Ishikawa (cell line): ENCODE results near the gene CEP250.

Experiments
- CEBPB ChIP-seq: IDR thresholded peaks from 2 replicates; pipeline ENCODE4 v1.6.1; 2012
- CREB1 ChIP-seq: IDR thresholded peaks from 2 replicates; pipeline ENCODE4 v1.6.1; 2012; ENCODE audit warnings: low read depth
- EGR1 ChIP-seq: IDR thresholded peaks from 2 replicates; pipeline ENCODE4 v1.6.1; 2012
- EP300 ChIP-seq: IDR thresholded peaks from 2 replicates; pipeline ENCODE4 v1.6.1; 2012; ENCODE audit warnings: borderline replicate concordance
- FOXM1 ChIP-seq: IDR thresholded peaks from 2 replicates; pipeline ENCODE4 v1.6.1; 2012; ENCODE audit warnings: low read depth, borderline replicate concordance
- NFIC ChIP-seq: IDR thresholded peaks from 2 replicates; pipeline ENCODE4 v1.6.1; 2012
- RAD21 ChIP-seq: IDR thresholded peaks from 2 replicates; pipeline ENCODE4 v1.6.1; 2012; ENCODE audit warnings: low read depth
- TAF1 ChIP-seq: IDR thresholded peaks from 2 replicates; pipeline ENCODE4 v1.6.1; 2012; ENCODE audit warnings: low read depth, mild to moderate bottlenecking
- TCF12 ChIP-seq: IDR thresholded peaks from 2 replicates; pipeline ENCODE4 v1.6.1; 2012; ENCODE audit warnings: low read depth
- TEAD4 ChIP-seq: IDR thresholded peaks from 2 replicates; pipeline ENCODE4 v1.6.1; 2012
- USF1 ChIP-seq: IDR thresholded peaks from 2 replicates; pipeline ENCODE4 v1.6.1; 2012
- YY1 ChIP-seq: IDR thresholded peaks from 2 replicates; pipeline ENCODE4 v1.6.1; 2012; ENCODE audit warnings: low read depth
- ZBTB7A ChIP-seq: IDR thresholded peaks from 2 replicates; pipeline ENCODE4 v1.6.1; 2012; ENCODE audit warnings: low read depth
- TF ChIP-seq, protein P1 (sequence below): IDR thresholded peaks from 2 replicates; pipeline ENCODE4 v1.6.1; 2012
- TF ChIP-seq, protein P2 (sequence below): IDR thresholded peaks from 2 replicates; pipeline ENCODE4 v1.6.1; 2012; ENCODE audit warnings: low read depth, mild to moderate bottlenecking

The CEP250 gene

GRCh38 chr20:35555951-35556645, 100.7 kb downstream of the CEP250 start:
- no peak for TF ChIP-seq CEBPB
- TF ChIP-seq TCF12, result no peak

- TF ChIP-seq TCF12, result no peak
Measured at GRCh38 chr20:35556871-35557270, 101.5 kb downstream of the CEP250 start.

GRCh38 chr20:35558451-35558850, 103.1 kb downstream of the CEP250 start:
- TF ChIP-seq RAD21 (no peak), TCF12 (no peak), YY1 (no peak), FOXM1 (no peak), CEBPB (no peak), NFIC (no peak)
- TF ChIP-seq, protein P1, sequence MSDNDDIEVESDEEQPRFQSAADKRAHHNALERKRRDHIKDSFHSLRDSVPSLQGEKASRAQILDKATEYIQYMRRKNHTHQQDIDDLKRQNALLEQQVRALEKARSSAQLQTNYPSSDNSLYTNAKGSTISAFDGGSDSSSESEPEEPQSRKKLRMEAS, result no peak

DNA sequence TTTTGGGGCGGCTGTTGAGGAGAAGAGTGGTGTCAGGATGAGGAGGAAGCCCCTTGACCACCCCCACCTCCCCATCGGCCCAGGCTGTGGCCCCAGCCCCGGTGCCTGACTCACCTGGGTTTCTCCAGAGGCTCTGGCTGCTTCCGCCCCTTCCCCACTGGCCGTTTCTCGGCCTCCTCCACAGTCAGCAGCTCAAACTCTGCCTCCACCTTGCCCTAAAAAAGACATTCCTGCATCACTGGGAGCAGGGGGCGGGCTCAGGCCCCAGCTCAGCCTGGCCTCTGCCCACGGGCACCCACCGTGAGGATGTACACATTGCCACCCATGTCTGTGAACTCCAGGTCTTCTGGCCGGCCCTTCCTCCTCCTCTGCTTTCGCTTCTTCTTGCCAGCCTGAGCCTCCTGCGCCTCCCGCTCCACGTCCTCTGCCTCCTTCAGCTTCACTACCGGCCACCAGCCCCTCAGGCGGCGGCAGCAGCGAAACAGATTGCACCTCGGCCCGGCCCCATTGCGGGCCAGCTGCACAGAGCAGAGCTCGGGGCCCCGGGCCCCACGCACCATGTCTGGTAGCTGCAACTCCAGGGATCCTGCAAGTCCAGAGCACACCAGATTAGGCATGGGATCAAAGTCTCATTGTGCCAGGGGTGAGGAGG, 103.8 kb downstream of the CEP250 start:
- TF ChIP-seq TEAD4 (no peak), EGR1 (no peak), USF1 (no peak), NFIC (no peak), YY1 (no peak), RAD21 (no peak), CREB1 (no peak), FOXM1 (no peak), TCF12 (no peak), ZBTB7A (no peak), CEBPB (no peak), EP300 (no peak), TAF1 (no peak)
- TF ChIP-seq, protein P2, sequence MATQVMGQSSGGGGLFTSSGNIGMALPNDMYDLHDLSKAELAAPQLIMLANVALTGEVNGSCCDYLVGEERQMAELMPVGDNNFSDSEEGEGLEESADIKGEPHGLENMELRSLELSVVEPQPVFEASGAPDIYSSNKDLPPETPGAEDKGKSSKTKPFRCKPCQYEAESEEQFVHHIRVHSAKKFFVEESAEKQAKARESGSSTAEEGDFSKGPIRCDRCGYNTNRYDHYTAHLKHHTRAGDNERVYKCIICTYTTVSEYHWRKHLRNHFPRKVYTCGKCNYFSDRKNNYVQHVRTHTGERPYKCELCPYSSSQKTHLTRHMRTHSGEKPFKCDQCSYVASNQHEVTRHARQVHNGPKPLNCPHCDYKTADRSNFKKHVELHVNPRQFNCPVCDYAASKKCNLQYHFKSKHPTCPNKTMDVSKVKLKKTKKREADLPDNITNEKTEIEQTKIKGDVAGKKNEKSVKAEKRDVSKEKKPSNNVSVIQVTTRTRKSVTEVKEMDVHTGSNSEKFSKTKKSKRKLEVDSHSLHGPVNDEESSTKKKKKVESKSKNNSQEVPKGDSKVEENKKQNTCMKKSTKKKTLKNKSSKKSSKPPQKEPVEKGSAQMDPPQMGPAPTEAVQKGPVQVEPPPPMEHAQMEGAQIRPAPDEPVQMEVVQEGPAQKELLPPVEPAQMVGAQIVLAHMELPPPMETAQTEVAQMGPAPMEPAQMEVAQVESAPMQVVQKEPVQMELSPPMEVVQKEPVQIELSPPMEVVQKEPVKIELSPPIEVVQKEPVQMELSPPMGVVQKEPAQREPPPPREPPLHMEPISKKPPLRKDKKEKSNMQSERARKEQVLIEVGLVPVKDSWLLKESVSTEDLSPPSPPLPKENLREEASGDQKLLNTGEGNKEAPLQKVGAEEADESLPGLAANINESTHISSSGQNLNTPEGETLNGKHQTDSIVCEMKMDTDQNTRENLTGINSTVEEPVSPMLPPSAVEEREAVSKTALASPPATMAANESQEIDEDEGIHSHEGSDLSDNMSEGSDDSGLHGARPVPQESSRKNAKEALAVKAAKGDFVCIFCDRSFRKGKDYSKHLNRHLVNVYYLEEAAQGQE, result no peak
- TF ChIP-seq, protein P1, result no peak

GRCh38 chr20:35560105-35560511, 104.7 kb downstream of the CEP250 start:
- TF ChIP-seq TEAD4, result no peak
- no peak for TF ChIP-seq YY1
- no peak for TF ChIP-seq FOXM1
- TF ChIP-seq ZBTB7A, result no peak

GRCh38 chr20:35560541-35560940, 105.1 kb downstream of the CEP250 start:
- no peak for TF ChIP-seq EP300
- no peak for TF ChIP-seq CEBPB

DNA sequence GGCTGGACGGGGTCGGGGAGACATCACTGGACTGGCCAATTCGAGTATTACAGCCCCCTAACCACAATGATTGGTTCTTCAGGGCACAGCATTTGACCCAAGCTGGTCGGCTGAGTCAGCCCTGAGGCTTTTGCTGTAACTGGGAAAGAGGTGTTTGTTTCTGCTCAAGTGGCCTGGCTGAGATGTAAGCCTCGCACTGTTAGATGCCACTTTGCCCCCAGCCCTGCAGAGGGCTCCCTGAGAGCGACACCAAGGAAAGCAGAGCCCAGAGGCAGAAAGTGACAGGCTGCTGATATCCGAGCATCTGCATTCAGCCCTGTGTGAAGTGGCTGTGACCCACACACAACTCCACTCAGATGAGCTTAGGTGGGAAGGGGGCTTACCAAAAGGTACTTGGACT, 105.9 kb downstream of the CEP250 start:
- no peak for TF ChIP-seq TAF1
- TF ChIP-seq USF1, result no peak
- TF ChIP-seq ZBTB7A, result no peak
- no peak for TF ChIP-seq TEAD4
- no peak for TF ChIP-seq EP300
- TF ChIP-seq, protein P2, result no peak
- no peak for TF ChIP-seq RAD21
- no peak for TF ChIP-seq CEBPB
- no peak for TF ChIP-seq NFIC
